Measurements from ENCODE around the gene SLC15A2.

SLC15A2 gene

GRCh38 chr3:121985846-121986245 is 91.6 kb downstream of the SLC15A2 start:
- no peak for DNase-seq

- no peak for DNase-seq
Measured at GRCh38 chr3:121988146-121988545, 93.9 kb downstream of the SLC15A2 start.

- no peak for DNase-seq
Measured at GRCh38 chr3:121989943-121990342, 95.7 kb downstream of the SLC15A2 start.

- no peak for DNase-seq
Measured at GRCh38 chr3:121992601-121993560, 98.7 kb downstream of the SLC15A2 start.

Data from NCI-H82 (cell line).